Cardiac fibroblast (primary cell): ENCODE measurements around the gene ADAMTS9.

Source experiments
- DNase-seq, 2 donors: peaks; one replicate each; pipeline versions ENCODE4 v3.0.0 to v3.0.0-alpha.2; 2010; ENCODE audit warnings: low read depth in 2 of 2
- H3K4me3 ChIP-seq, 2 donors: replicated peaks in 1 of 2; 1 replicate in 1 of 2; 2 replicates in 1 of 2; pipeline ENCODE4 v1.5.1; 2011; ENCODE audit warnings: low read depth in 2 of 2, low read length in 2 of 2, mild to moderate bottlenecking in 2 of 2, moderate library complexity in 1 of 2
- TF ChIP-seq, protein P1 (sequence below): IDR thresholded peaks from one replicate; pipeline ENCODE4 v1.5.1; 2011; ENCODE audit warnings: low read depth, mild to moderate bottlenecking, low read length, inconsistent platforms

Gene ADAMTS9

DNA sequence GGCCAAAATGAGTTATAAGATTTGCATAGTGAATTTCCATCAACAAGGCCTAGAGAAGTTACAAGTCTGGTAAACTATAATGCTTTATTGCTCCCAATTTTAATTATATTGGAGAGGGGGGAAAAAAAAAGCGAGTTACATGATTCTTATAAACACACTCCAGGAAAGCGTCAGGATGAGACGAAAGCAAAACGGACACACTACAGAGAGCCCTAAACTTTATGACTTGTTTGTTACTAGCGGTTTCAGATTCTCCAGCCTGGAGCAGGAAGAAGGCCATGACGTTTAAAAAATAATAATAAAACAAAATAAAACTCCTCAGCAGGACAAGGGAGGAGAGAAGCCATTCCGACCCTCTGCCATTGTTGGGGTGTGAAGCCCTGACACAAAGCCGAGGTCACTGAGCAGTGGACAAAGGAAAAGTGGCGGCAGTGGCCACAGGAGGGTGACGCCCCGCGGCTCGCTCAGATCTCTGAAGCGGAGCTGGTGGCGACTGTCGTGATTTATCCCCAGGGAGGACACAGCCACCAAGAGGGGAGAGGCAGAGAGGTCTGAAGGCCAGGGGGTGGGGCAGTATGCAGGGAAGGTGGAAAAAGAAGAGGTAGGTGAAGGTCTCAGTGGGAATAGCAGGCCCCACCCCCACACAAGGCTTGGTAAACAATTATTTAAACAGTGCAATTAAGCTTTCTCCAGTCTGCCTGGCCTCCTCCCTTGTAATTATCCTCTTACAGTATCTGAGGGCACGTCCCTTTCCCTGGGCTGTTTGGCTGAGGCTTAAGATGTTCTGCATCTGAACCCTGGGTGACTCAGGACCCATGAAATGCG lies 45.3 kb downstream of the ADAMTS9 start:
- no peak for DNase-seq
- TF ChIP-seq, protein P1, sequence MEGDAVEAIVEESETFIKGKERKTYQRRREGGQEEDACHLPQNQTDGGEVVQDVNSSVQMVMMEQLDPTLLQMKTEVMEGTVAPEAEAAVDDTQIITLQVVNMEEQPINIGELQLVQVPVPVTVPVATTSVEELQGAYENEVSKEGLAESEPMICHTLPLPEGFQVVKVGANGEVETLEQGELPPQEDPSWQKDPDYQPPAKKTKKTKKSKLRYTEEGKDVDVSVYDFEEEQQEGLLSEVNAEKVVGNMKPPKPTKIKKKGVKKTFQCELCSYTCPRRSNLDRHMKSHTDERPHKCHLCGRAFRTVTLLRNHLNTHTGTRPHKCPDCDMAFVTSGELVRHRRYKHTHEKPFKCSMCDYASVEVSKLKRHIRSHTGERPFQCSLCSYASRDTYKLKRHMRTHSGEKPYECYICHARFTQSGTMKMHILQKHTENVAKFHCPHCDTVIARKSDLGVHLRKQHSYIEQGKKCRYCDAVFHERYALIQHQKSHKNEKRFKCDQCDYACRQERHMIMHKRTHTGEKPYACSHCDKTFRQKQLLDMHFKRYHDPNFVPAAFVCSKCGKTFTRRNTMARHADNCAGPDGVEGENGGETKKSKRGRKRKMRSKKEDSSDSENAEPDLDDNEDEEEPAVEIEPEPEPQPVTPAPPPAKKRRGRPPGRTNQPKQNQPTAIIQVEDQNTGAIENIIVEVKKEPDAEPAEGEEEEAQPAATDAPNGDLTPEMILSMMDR, result no peak
- no peak overlapping the region for H3K4me3 ChIP-seq

DNA sequence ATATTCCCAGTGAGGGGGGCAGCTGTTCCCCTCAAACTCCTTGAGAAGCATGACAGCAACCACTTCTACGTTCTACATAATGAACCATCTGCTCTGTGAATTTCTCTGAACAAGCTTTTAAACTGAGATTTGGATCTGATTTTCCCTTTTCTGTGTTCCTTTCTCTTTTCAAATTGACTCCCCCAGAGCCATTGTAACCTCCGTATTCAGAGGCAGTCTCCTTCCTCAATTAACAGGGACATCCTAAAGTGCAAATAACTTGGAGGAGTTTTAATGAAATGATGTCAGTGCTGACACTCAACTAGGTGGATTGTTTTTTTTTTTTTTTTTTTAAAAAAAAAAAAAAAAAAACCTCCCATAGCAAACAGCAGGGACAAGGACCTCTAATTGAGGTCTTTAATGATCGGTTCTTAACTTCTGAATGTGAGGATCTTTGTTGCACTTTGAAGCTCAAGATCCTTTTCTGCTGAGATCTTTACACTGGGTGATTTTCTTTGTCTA lies 48.8 kb downstream of the ADAMTS9 start:
- TF ChIP-seq, protein P1, result no peak
- DNase-seq, result no peak

DNA sequence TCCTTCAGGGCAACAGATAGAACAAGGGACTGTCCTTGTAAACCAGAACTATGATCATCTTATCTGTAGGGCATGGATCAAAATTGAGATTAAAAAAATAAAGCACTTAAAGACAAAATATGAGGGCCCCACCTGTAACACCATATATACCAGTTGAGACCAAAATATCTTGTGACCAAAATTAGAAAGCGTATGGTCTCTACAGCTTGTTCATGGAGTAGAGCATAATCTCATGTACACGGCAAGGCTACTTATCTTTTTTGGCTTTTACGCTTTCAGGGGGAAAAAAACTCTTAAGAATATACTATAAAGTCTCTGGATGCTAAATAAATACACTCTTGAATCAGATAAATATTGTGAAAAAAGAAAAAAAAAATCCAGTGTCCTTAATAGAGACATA lies 49.3 kb downstream of the ADAMTS9 start:
- no peak overlapping the region for H3K4me3 ChIP-seq

More for the DNA sequence above, 48.8 kb downstream of the ADAMTS9 start:
- no peak overlapping the region for H3K4me3 ChIP-seq

DNA sequence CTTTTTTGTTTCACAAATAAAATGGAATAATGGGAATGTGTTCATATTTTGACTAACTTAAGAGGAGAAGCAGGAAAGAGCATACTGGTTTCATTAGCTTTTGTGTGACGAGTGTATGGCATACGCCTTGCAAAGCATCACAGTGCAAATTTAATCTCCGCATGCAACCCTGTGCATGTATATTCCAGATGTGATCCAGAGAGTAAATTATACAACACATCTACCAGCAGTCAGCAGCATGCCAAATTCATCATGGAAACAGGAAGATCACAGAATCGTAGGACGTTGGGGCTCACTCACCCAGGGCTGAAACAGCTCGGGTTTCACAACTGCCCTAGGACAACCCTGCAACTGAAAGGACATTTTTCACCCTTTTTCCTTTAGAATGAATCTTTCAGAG lies 53.4 kb downstream of the ADAMTS9 start:
- no peak overlapping the region for H3K4me3 ChIP-seq
- no peak for DNase-seq
- TF ChIP-seq, protein P1, result no peak

More for the DNA sequence above, 49.3 kb downstream of the ADAMTS9 start:
- TF ChIP-seq, protein P1, result no peak
- DNase-seq, result no peak

DNA sequence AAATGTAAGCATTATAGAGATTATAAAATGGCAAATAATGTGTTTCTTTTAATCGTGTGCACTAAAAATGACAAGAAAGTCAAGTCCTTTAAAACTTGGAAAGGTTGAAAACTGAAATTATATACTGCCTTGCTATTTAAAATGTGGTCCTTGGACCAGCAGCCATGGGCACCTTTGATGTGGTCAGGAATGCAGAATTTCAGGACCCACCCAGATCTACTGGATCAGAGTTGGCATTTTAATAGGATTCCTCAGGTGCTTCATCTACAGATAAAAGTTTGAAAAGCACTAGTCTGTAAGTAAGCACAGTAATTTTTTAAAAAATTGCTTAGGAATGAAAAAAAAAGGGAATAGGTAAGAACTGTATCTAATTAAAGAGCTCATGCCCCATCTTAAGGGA lies 55.8 kb downstream of the ADAMTS9 start:
- no peak for DNase-seq
- TF ChIP-seq, protein P1, result no peak
- H3K4me3 ChIP-seq, result no peak overlapping the region

DNA sequence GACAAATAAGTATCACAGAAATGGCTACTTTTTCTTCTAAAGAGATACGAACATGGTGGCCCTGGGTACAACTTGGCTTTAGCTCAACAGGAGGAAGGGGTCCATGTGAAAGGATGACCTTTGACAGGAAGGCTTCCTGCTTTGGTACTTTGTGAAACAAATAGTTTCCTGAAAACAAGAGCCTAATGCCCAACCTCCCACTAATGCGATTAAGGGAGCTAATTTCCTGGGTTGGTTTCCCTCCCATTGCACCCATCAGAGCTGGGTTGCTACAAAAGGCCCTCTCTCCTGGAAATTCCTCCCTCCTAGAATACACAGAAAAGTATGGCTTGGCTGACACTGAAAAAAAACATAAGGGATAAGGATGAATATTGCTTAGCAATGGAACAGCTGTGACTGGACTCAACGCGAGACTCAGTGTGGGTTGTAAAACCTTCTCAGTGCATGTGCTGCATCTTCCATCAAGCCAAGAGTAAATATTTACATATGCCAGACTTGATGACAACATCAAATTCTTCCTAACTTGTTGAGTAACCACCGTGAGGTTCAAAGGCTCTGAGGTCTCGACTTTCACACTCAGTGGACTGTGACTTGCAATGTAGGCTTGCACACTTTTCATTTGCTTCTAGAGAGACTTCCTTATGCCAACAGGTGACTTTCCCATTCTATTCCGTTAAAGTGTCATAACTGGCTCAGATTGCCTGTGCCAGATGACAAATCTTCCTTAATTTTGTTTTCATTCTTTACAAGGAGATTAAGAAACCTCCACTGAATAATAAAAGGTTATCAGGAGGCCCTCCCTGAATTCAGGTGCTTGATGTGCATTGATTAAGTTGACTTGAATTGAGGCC lies 60.1 kb downstream of the ADAMTS9 start:
- TF ChIP-seq, protein P1, result no peak

More for the DNA sequence above, 60.1 kb downstream of the ADAMTS9 start:
- no peak for DNase-seq
- no peak overlapping the region for H3K4me3 ChIP-seq
